HEK293 (cell line): ENCODE results near the gene ITGB4.

Experiments used
- BCL11A ChIP-seq: fragments of 450-650 bp; formaldehyde crosslinking; IDR thresholded peaks from 2 replicates; pipeline ENCODE4 v1.5.1; 2016; ENCODE audit warnings: low read depth, missing biosample characterization, missing genetic modification characterization
- TRIM28 ChIP-seq: IDR thresholded peaks from 2 replicates; pipeline ENCODE4 v1.6.1; 2011; ENCODE audit warnings: low read length, control low read depth, borderline replicate concordance
- ZBTB20 ChIP-seq: fragments of 450-650 bp; formaldehyde crosslinking; IDR thresholded peaks from 2 replicates; pipeline ENCODE4 v1.5.1; 2016; ENCODE audit warnings: missing biosample characterization, missing genetic modification characterization
- ZBTB21 ChIP-seq: fragments of 450-650 bp; formaldehyde crosslinking; IDR thresholded peaks from 2 replicates; pipeline ENCODE4 v1.5.1; 2017; ENCODE audit warnings: missing biosample characterization, missing genetic modification characterization
- ZBTB7A ChIP-seq: fragments of 450-650 bp; formaldehyde crosslinking; IDR thresholded peaks from 2 replicates; pipeline ENCODE4 v1.5.1; 2016; ENCODE audit warnings: low read depth, missing biosample characterization, missing genetic modification characterization
- ZBTB8A ChIP-seq: fragments of 450-650 bp; formaldehyde crosslinking; IDR thresholded peaks from 2 replicates; pipeline ENCODE4 v1.5.1; 2016; ENCODE audit warnings: missing biosample characterization, missing genetic modification characterization
- ZFP41 ChIP-seq: fragments of 450-650 bp; formaldehyde crosslinking; IDR thresholded peaks from 2 replicates; pipeline ENCODE4 v1.5.1; 2016; ENCODE audit warnings: missing biosample characterization, missing genetic modification characterization, borderline replicate concordance
- ZNF174 ChIP-seq: fragments of 450-650 bp; formaldehyde crosslinking; IDR thresholded peaks from 2 replicates; pipeline ENCODE4 v1.5.0; 2017; ENCODE audit warnings: missing biosample characterization, mild to moderate bottlenecking, missing genetic modification characterization
- ZNF175 ChIP-seq: fragments of 450-650 bp; formaldehyde crosslinking; IDR thresholded peaks from 2 replicates; pipeline ENCODE4 v1.5.1; 2016; ENCODE audit warnings: missing biosample characterization, missing genetic modification characterization
- ZNF274 ChIP-seq, 2 experiments: fragments of 200-500 bp in 1 of 2; fragments of 450-650 bp in 1 of 2; sonication (Bioruptor generic) in 1 of 2; formaldehyde crosslinking in 1 of 2; IDR thresholded peaks; 2 replicates each; pipeline versions ENCODE4 v1.5.1 to v1.6.1; 2014 to 2016; ENCODE audit warnings: borderline replicate concordance in 1 of 2, inconsistent platforms in 1 of 2, low read length in 1 of 2, missing biosample characterization in 1 of 2, missing genetic modification characterization in 1 of 2
- ZNF341 ChIP-seq: fragments of 450-650 bp; formaldehyde crosslinking; IDR thresholded peaks from 2 replicates; pipeline ENCODE4; 2016; ENCODE audit warnings: low read depth, missing biosample characterization, missing genetic modification characterization
- ZNF404 ChIP-seq: fragments of 450-650 bp; formaldehyde crosslinking; IDR thresholded peaks from 2 replicates; pipeline ENCODE4 v1.5.1; 2017; ENCODE audit warnings: missing biosample characterization, missing genetic modification characterization
- ZNF560 ChIP-seq: fragments of 450-650 bp; formaldehyde crosslinking; IDR thresholded peaks from 2 replicates; pipeline ENCODE4 v1.5.1; 2017; ENCODE audit warnings: missing biosample characterization, missing genetic modification characterization, borderline replicate concordance
- ZNF585B ChIP-seq: fragments of 450-650 bp; formaldehyde crosslinking; IDR thresholded peaks from 2 replicates; pipeline ENCODE4 v1.5.1; 2016; ENCODE audit warnings: missing biosample characterization, missing genetic modification characterization
- ZNF600 ChIP-seq: fragments of 450-650 bp; formaldehyde crosslinking; IDR thresholded peaks from 2 replicates; pipeline ENCODE4 v1.5.1; 2016; ENCODE audit warnings: missing biosample characterization, missing genetic modification characterization
- ZNF629 ChIP-seq: fragments of 450-650 bp; formaldehyde crosslinking; IDR thresholded peaks from 2 replicates; pipeline ENCODE4 v1.5.1; 2017; ENCODE audit warnings: missing biosample characterization, missing genetic modification characterization
- ZNF777 ChIP-seq: fragments of 450-650 bp; formaldehyde crosslinking; IDR thresholded peaks from 2 replicates; pipeline ENCODE4 v1.5.1; 2017; ENCODE audit warnings: missing biosample characterization, missing genetic modification characterization, borderline replicate concordance
- ZNF791 ChIP-seq: fragments of 450-650 bp; formaldehyde crosslinking; IDR thresholded peaks from 2 replicates; pipeline ENCODE4 v1.5.1; 2016; ENCODE audit warnings: missing biosample characterization, missing genetic modification characterization
- ZNF837 ChIP-seq: fragments of 450-650 bp; formaldehyde crosslinking; IDR thresholded peaks from 2 replicates; pipeline ENCODE4 v1.5.1; 2016; ENCODE audit warnings: missing biosample characterization, missing genetic modification characterization
- TF ChIP-seq, protein P1 (sequence below): fragments of 450-650 bp; formaldehyde crosslinking; conservative IDR thresholded peaks from 2 replicates; pipeline ENCODE4 v1.5.1; 2016; ENCODE audit warnings: low read depth, missing biosample characterization, missing genetic modification characterization
- TF ChIP-seq, protein P2 (sequence below): fragments of 450-650 bp; formaldehyde crosslinking; IDR thresholded peaks from 2 replicates; pipeline ENCODE4 v1.5.1; 2016; ENCODE audit warnings: missing biosample characterization, missing genetic modification characterization, borderline replicate concordance
- TF ChIP-seq, protein P3 (sequence below): fragments of 450-650 bp; formaldehyde crosslinking; IDR thresholded peaks from 2 replicates; pipeline ENCODE4 v1.5.1; 2016; ENCODE audit warnings: missing biosample characterization, missing genetic modification characterization
- TF ChIP-seq, protein P4 (sequence below): fragments of 450-650 bp; formaldehyde crosslinking; IDR thresholded peaks from 2 replicates; pipeline ENCODE4 v1.5.1; 2016; ENCODE audit warnings: missing biosample characterization, missing genetic modification characterization
- TF ChIP-seq, protein P5 (sequence below): fragments of 450-650 bp; IDR thresholded peaks from 2 replicates; pipeline ENCODE4 v1.5.1; 2018; ENCODE audit warnings: missing biosample characterization, missing genetic modification characterization
- TF ChIP-seq, protein P6 (sequence below): fragments of 450-650 bp; formaldehyde crosslinking; IDR thresholded peaks from 2 replicates; pipeline ENCODE4 v1.5.1; 2016; ENCODE audit warnings: missing biosample characterization, missing genetic modification characterization

Gene ITGB4

DNA sequence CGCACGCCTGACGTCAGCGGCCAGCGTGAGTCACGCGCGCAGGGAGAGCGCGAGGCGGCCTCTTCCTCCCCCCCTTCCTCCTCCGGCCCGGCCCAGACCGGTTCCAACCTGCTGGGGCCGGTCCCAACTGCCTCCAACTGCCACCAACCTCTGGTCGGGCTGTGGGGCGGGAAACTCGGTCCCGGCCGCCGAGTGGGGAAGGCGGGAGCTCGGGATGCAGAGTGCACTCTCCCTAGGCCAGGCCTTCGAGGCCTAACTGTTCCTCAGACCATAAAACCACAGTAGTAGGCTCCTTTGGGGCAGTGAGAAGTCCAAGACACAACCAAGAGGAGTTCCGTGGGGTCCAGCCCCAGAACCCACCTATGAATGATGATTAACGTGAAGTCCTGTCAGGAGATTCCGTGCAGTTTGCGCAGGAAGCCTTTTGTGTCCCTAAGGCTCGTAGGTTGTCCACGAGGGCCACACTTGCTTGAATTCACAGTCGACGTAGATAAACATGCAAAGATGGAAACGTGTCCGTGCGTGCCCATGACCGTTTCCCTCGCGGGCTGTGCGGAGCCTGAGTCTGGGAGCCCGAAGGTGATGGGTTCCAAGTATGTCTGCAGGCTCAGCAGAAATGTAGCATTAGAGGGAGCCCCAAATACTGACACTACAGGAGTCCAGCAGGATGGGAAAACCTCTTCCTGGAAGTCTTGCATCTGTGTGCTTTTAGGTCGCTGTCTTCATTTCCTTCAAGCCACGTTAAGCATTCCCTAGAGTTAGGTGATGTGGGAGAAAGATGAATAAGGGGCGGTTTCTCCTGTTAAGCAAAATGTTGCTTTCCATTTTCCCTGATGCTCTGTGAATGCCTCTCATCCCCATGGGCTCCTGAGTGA is 64.0 kb downstream of the ITGB4 start (continued):
- TF ChIP-seq, protein P1, sequence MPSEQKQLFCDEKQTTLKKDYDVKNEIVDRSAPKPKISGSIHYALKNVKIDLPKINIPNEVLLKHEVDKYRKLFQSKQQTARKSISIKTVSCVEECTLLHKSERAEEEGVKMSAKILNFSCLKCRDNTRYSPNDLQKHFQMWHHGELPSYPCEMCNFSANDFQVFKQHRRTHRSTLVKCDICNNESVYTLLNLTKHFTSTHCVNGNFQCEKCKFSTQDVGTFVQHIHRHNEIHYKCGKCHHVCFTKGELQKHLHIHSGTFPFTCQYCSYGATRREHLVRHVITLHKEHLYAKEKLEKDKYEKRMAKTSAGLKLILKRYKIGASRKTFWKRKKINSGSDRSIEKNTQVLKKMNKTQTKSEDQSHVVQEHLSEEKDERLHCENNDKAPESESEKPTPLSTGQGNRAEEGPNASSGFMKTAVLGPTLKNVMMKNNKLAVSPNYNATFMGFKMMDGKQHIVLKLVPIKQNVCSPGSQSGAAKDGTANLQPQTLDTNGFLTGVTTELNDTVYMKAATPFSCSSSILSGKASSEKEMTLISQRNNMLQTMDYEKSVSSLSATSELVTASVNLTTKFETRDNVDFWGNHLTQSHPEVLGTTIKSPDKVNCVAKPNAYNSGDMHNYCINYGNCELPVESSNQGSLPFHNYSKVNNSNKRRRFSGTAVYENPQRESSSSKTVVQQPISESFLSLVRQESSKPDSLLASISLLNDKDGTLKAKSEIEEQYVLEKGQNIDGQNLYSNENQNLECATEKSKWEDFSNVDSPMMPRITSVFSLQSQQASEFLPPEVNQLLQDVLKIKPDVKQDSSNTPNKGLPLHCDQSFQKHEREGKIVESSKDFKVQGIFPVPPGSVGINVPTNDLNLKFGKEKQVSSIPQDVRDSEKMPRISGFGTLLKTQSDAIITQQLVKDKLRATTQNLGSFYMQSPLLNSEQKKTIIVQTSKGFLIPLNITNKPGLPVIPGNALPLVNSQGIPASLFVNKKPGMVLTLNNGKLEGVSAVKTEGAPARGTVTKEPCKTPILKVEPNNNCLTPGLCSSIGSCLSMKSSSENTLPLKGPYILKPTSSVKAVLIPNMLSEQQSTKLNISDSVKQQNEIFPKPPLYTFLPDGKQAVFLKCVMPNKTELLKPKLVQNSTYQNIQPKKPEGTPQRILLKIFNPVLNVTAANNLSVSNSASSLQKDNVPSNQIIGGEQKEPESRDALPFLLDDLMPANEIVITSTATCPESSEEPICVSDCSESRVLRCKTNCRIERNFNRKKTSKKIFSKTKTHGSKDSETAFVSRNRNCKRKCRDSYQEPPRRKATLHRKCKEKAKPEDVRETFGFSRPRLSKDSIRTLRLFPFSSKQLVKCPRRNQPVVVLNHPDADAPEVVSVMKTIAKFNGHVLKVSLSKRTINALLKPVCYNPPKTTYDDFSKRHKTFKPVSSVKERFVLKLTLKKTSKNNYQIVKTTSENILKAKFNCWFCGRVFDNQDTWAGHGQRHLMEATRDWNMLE (tag by site-specific recombination), result 0 out of 2 replicates have a peak, but pooled peaks have one; percentile 25
- TF ChIP-seq ZNF404 (tag by site-specific recombination) (no peak), ZNF341 (tag by site-specific recombination) (no peak), ZNF560 (no peak), ZNF600 (tag by site-specific recombination) (peak; percentile 91), ZFP41 (tag by site-specific recombination) (no peak), ZNF175 (tag by site-specific recombination) (no peak), ZBTB20 (tag by site-specific recombination) (no peak), BCL11A (tag by site-specific recombination) (peak; percentile 43; the same call in 1 of the 2 replicates), ZNF174 (tag by site-specific recombination) (no peak), ZBTB8A (no peak; the same call in 1 of the 2 replicates), ZNF777 (no peak), ZNF837 (tag by site-specific recombination) (no peak), TRIM28 (0 out of 2 replicates have a peak, but pooled peaks have one; percentile 38), ZBTB7A (tag by site-specific recombination) (no peak; the same call in 1 of the 2 replicates), ZNF585B (tag by site-specific recombination) (no peak), ZNF791 (tag by site-specific recombination) (no peak), ZNF629 (tag by site-specific recombination) (peak; percentile 93), ZBTB21 (tag by site-specific recombination) (peak; percentile 83), ZNF274 (IDR thresholded peaks at IDR 0.05; ENCODE audit: low read length) (no peak), ZNF274 (tag by site-specific recombination; IDR thresholded peaks at IDR 0.05; ENCODE audit: borderline replicate concordance) (no peak)
- TF ChIP-seq, protein P2, sequence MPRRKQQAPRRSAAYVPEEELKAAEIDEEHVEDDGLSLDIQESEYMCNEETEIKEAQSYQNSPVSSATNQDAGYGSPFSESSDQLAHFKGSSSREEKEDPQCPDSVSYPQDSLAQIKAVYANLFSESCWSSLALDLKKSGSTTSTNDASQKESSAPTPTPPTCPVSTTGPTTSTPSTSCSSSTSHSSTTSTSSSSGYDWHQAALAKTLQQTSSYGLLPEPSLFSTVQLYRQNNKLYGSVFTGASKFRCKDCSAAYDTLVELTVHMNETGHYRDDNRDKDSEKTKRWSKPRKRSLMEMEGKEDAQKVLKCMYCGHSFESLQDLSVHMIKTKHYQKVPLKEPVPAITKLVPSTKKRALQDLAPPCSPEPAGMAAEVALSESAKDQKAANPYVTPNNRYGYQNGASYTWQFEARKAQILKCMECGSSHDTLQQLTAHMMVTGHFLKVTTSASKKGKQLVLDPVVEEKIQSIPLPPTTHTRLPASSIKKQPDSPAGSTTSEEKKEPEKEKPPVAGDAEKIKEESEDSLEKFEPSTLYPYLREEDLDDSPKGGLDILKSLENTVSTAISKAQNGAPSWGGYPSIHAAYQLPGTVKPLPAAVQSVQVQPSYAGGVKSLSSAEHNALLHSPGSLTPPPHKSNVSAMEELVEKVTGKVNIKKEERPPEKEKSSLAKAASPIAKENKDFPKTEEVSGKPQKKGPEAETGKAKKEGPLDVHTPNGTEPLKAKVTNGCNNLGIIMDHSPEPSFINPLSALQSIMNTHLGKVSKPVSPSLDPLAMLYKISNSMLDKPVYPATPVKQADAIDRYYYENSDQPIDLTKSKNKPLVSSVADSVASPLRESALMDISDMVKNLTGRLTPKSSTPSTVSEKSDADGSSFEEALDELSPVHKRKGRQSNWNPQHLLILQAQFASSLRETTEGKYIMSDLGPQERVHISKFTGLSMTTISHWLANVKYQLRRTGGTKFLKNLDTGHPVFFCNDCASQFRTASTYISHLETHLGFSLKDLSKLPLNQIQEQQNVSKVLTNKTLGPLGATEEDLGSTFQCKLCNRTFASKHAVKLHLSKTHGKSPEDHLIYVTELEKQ (tag by site-specific recombination), result peak; percentile 46; the same call in 1 of the 2 replicates
- TF ChIP-seq, protein P3, sequence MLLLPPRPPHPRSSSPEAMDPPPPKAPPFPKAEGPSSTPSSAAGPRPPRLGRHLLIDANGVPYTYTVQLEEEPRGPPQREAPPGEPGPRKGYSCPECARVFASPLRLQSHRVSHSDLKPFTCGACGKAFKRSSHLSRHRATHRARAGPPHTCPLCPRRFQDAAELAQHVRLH (tag by site-specific recombination), result no peak
- TF ChIP-seq, protein P4, sequence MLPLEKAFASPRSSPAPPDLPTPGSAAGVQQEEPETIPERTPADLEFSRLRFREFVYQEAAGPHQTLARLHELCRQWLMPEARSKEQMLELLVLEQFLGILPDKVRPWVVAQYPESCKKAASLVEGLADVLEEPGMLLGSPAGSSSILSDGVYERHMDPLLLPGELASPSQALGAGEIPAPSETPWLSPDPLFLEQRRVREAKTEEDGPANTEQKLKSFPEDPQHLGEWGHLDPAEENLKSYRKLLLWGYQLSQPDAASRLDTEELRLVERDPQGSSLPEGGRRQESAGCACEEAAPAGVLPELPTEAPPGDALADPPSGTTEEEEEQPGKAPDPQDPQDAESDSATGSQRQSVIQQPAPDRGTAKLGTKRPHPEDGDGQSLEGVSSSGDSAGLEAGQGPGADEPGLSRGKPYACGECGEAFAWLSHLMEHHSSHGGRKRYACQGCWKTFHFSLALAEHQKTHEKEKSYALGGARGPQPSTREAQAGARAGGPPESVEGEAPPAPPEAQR (tag by site-specific recombination), result peak; percentile 44; the same call in 1 of the 2 replicates
- TF ChIP-seq, protein P5, sequence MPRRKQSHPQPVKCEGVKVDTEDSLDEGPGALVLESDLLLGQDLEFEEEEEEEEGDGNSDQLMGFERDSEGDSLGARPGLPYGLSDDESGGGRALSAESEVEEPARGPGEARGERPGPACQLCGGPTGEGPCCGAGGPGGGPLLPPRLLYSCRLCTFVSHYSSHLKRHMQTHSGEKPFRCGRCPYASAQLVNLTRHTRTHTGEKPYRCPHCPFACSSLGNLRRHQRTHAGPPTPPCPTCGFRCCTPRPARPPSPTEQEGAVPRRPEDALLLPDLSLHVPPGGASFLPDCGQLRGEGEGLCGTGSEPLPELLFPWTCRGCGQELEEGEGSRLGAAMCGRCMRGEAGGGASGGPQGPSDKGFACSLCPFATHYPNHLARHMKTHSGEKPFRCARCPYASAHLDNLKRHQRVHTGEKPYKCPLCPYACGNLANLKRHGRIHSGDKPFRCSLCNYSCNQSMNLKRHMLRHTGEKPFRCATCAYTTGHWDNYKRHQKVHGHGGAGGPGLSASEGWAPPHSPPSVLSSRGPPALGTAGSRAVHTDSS (tag by site-specific recombination), result peak; percentile 90
- TF ChIP-seq, protein P6, sequence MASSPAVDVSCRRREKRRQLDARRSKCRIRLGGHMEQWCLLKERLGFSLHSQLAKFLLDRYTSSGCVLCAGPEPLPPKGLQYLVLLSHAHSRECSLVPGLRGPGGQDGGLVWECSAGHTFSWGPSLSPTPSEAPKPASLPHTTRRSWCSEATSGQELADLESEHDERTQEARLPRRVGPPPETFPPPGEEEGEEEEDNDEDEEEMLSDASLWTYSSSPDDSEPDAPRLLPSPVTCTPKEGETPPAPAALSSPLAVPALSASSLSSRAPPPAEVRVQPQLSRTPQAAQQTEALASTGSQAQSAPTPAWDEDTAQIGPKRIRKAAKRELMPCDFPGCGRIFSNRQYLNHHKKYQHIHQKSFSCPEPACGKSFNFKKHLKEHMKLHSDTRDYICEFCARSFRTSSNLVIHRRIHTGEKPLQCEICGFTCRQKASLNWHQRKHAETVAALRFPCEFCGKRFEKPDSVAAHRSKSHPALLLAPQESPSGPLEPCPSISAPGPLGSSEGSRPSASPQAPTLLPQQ (tag by site-specific recombination), result peak; percentile 58
